ENCODE data around the gene MMP14. TPM values are rescaled to one million over a fixed set of nuclear protein-coding genes. Genes with fewer than 3 reads are reported as not detected.
A peak's percentile ranks its signal among the peaks of the same experiment; 100 is the strongest.

The MMP14 gene
- total and polyA plus RNA-seq, 9 of the 15 experiments (the other 6 are each of a cell fraction or from before 2014, with no cell fraction given), result 0.36 to 5.8 (median 1.3) TPM; not detected in 2

- TF ChIP-seq ELK1 (CRISPR knock-in tag; IDR thresholded peaks at IDR 0.05) (no peak), PATZ1 (CRISPR knock-in tag; IDR thresholded peaks at IDR 0.05; ENCODE audit: borderline replicate concordance) (no peak), CHD1 (IDR thresholded peaks at IDR 0.05; ENCODE audit: low read length) (peak; percentile 36), ATF6 (CRISPR knock-in tag; IDR thresholded peaks at IDR 0.05) (0 out of 2 replicates have a peak, but pooled peaks have one; percentile 26), ZNF140 (CRISPR knock-in tag; IDR thresholded peaks at IDR 0.05) (no peak), CBX8 (IDR thresholded peaks at IDR 0.05; ENCODE audit: borderline replicate concordance, extremely low read depth, low read depth, low read length, poor library complexity, severe bottlenecking) (no peak), TCF15 (CRISPR knock-in tag; IDR thresholded peaks at IDR 0.05) (no peak), ADNP (tag; IDR thresholded peaks at IDR 0.05) (peak; percentile 67; the same call in 1 of the 2 replicates), ZNF561 (CRISPR knock-in tag; conservative IDR thresholded peaks at IDR 0.05) (no peak), ZNF583 (CRISPR knock-in tag; IDR thresholded peaks at IDR 0.05) (no peak), ZNF143 (CRISPR knock-in tag; IDR thresholded peaks at IDR 0.05) (no peak), UBTF (IDR thresholded peaks at IDR 0.05; ENCODE audit: borderline replicate concordance in 1 of 2, low read depth in 2 of 2, low read length in 2 of 2) (peak; percentile 81 to 88; a peak in 2 of 4 replicates), SIX5 (IDR thresholded peaks at IDR 0.05; ENCODE audit: borderline replicate concordance in 1 of 2, insufficient read depth in 1 of 2, low read depth in 1 of 2, low read length in 2 of 2) (no peak), NFE2 (IDR thresholded peaks at IDR 0.05; ENCODE audit: low read depth) (peak; percentile 2; the same call in 1 of the 2 replicates), ZNF511 (CRISPR knock-in tag; IDR thresholded peaks at IDR 0.05) (no peak), STAG1 (CRISPR knock-in tag; IDR thresholded peaks at IDR 0.05; ENCODE audit: borderline replicate concordance) (no peak), TCF7 (IDR thresholded peaks at IDR 0.05; ENCODE audit: borderline replicate concordance) (no peak)
These were observed 35.0 kb downstream of the MMP14 start, which contains the start of gene LRP10 (continued) for GRCh38 chr14:22871224-22872032.

Measured in K562 (cell line).